ENCODE data around the gene BCDIN3D. TPM values are rescaled to one million over a fixed set of nuclear protein-coding genes. Genes with fewer than 3 reads are reported as not detected.

The BCDIN3D gene
- total RNA-seq, 1 donor from 2014 or later, result 5.3 TPM

- H3K36me3 Mint-ChIP-seq (ENCODE audit: unreplicated experiment), result no peaks in the 10 kb centered on the region
- H3K9me3 Mint-ChIP-seq (ENCODE audit: unreplicated experiment), result no peaks in the 10 kb centered on the region
- H3K27ac Mint-ChIP-seq (ENCODE audit: unreplicated experiment), result no peak overlapping the region
- no peak overlapping the region for H3K4me3 Mint-ChIP-seq (ENCODE audit: unreplicated experiment)
- peaks cover 9% of the 10 kb centered on the region for H3K4me1 Mint-ChIP-seq (ENCODE audit: unreplicated experiment)
- no peak for DNase-seq (ENCODE audit: extremely low spot score, unreplicated experiment)
- peaks cover 39% of the 10 kb centered on the region for H3K27me3 Mint-ChIP-seq (ENCODE audit: unreplicated experiment)
- no peak for TF ChIP-seq CTCF (IDR thresholded peaks at IDR 0.05)
Measured at GRCh38 chr12:49890096-49890461, 47.2 kb upstream of the BCDIN3D start.

- Mint-ChIP-seq H3K4me3 (ENCODE audit: unreplicated experiment) (no peak overlapping the region), H3K4me1 (ENCODE audit: unreplicated experiment) (peaks cover 6% of the 10 kb centered on the region), H3K9me3 (ENCODE audit: unreplicated experiment) (no peaks in the 10 kb centered on the region), H3K27me3 (ENCODE audit: unreplicated experiment) (peaks cover 42% of the 10 kb centered on the region), H3K36me3 (ENCODE audit: unreplicated experiment) (no peaks in the 10 kb centered on the region), H3K27ac (ENCODE audit: unreplicated experiment) (no peak overlapping the region)
- no peak for DNase-seq (ENCODE audit: extremely low spot score, unreplicated experiment)
- no peak for TF ChIP-seq CTCF (IDR thresholded peaks at IDR 0.05)
Measured at GRCh38 chr12:49889361-49890095, 46.6 kb upstream of the BCDIN3D start.

GRCh38 chr12:49888461-49889151 is 45.7 kb upstream of the BCDIN3D start:
- Mint-ChIP-seq H3K36me3 (ENCODE audit: unreplicated experiment) (no peaks in the 10 kb centered on the region), H3K4me1 (ENCODE audit: unreplicated experiment) (no peaks in the 10 kb centered on the region), H3K9me3 (ENCODE audit: unreplicated experiment) (no peaks in the 10 kb centered on the region), H3K27me3 (ENCODE audit: unreplicated experiment) (peaks cover 51% of the 10 kb centered on the region), H3K27ac (ENCODE audit: unreplicated experiment) (no peak overlapping the region), H3K4me3 (ENCODE audit: unreplicated experiment) (no peak overlapping the region)
- TF ChIP-seq CTCF (IDR thresholded peaks at IDR 0.05), result no peak
- no peak for DNase-seq (ENCODE audit: extremely low spot score, unreplicated experiment)

DNA sequence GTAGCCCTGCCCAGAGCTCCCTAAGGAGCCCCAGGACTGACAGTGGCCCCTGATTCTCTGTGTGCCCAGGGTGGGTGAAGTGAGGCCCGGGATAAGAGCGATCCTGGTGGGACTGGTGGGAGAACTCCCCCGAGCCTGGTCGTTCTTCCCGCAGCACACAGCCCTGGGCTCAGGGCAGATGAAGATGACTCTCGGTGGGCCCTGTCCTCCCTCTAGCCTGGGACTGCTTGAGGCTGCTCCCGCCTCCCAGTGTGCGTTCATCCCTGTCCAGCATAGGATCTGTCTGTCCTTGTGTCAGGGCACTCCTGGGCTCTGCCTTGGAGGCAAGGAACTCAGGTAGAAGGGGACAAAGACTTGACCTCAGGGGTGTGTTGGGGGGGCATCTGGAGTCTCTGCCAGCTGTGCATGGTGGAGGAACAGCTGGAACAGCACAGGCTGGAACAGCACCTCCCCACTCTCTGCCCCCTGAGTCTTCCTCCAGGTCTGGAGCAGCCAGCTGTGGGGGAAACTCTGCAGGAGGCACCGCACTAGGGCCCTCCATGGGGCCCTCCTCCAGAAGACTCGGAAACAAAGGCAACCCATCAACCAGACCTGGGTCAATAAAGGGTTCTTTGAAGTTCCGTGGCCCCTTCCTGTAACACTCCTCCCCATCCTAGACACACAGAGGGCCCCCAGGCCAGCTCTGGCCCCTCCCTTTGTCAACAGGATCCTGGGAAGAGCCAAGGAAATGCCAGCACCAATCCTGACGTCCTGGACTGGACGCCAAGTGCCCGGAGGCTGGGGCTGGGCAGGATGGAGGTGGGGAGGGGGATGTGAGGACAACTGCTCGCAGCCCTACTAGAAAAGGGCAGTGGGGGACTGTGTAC is 44.9 kb upstream of the BCDIN3D start:
- DNase-seq (ENCODE audit: extremely low spot score, unreplicated experiment), result no peak
- no peaks in the 10 kb centered on the region for H3K4me1 Mint-ChIP-seq (ENCODE audit: unreplicated experiment)
- no peak for TF ChIP-seq CTCF (IDR thresholded peaks at IDR 0.05)
- H3K36me3 Mint-ChIP-seq (ENCODE audit: unreplicated experiment), result no peaks in the 10 kb centered on the region
- peaks cover 51% of the 10 kb centered on the region for H3K27me3 Mint-ChIP-seq (ENCODE audit: unreplicated experiment)
- no peaks in the 10 kb centered on the region for H3K9me3 Mint-ChIP-seq (ENCODE audit: unreplicated experiment)
- H3K4me3 Mint-ChIP-seq (ENCODE audit: unreplicated experiment), result no peak overlapping the region
- no peak overlapping the region for H3K27ac Mint-ChIP-seq (ENCODE audit: unreplicated experiment)

DNA sequence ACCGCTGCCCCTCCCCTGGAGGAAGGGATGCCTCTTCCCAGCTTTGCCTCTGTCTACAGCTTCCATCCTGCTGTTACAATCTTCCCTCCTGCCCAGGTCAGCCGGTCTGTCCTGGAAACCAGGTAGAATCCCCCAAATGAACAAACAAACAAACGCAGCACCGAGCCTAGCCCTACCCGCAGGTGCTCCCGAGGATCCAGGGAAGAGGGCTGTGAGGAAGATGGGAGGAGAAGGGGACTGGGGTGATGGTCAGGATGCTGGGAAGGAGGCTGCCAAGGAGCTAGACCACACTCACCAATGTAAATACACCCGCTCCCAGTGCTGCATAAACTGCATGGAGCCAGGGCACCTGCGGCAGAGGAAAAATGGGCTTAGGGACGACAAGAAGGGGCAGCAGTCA is 44.2 kb upstream of the BCDIN3D start:
- TF ChIP-seq CTCF (IDR thresholded peaks at IDR 0.05), result no peak
- H3K9me3 Mint-ChIP-seq (ENCODE audit: unreplicated experiment), result no peaks in the 10 kb centered on the region
- DNase-seq (ENCODE audit: extremely low spot score, unreplicated experiment), result no peak

More for the DNA sequence above, 44.2 kb upstream of the BCDIN3D start:
- no peaks in the 10 kb centered on the region for H3K36me3 Mint-ChIP-seq (ENCODE audit: unreplicated experiment)
- no peak overlapping the region for H3K27ac Mint-ChIP-seq (ENCODE audit: unreplicated experiment)
- H3K27me3 Mint-ChIP-seq (ENCODE audit: unreplicated experiment), result peaks cover 46% of the 10 kb centered on the region
- no peaks in the 10 kb centered on the region for H3K4me1 Mint-ChIP-seq (ENCODE audit: unreplicated experiment)
- no peak overlapping the region for H3K4me3 Mint-ChIP-seq (ENCODE audit: unreplicated experiment)
